HG03378 (cell line): ENCODE measurements around the gene ZNF516.
A peak's percentile ranks its signal among the peaks of the same experiment; 100 is the strongest.

Experiments
- ATAC-seq: cut with Tn5 transposase; IDR thresholded peaks from one replicate; pipeline ENCODE4 v1.9.1; 2021; ENCODE audit warnings: mild to moderate bottlenecking, moderate library complexity; ENCODE audit not compliant: unreplicated experiment

Gene ZNF516

GRCh38 chr18:76457475-76457874 lies 37.6 kb downstream of the ZNF516 start:
- no peak for ATAC-seq

DNA sequence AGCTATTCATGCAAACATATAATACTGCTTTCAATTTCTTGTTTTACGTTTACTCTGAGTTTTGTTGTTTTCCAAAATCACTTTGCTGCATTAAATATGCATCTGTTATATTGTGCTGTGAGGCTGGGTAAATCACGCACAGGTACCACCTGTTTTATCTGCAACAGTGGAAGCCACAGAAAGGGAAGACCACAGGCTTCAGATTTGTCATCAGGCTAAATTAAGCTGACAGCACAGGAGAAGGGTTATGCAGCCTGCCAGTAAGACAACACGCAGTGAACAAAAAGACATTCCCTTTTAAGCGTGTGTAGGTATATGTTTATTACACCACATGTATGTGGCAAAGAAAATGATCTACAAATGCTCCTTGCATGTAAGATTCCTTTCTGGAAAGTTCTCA lies 38.2 kb downstream of the ZNF516 start:
- ATAC-seq = no peak

DNA sequence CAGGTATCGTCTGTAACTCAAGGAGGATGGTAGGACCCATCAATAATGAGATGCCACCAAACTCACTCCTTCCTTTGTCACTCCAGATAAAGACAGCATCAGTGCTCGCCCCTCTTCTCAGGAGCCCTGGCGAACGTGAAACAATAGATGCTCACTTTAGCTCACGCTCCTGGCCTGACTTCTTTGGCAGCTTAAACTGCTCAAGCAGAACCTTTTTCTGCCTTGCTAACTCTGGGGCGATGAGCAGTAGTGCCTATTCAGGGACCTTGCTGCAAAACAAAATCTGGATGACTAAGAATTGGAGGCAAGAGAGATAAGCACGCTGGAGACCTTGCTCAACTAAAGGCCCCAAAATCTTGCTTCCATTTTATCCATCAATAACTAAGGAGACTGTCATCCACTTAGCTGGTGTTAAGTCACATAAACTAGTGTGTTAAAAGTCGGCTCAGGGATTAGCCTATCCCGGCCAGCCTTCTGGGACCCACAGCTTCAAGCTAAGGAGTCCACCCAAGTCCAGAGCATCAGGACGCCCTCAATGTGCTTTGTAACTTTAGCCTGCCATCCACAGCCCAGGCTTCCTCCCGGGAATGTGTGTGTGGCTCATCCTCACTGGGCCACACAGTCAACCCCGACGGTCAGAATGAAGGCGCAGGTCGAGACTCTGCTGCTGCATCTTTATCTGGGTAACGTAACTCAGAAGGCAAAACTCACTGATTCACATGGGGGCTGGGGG lies 38.9 kb downstream of the ZNF516 start:
- no peak for ATAC-seq

DNA sequence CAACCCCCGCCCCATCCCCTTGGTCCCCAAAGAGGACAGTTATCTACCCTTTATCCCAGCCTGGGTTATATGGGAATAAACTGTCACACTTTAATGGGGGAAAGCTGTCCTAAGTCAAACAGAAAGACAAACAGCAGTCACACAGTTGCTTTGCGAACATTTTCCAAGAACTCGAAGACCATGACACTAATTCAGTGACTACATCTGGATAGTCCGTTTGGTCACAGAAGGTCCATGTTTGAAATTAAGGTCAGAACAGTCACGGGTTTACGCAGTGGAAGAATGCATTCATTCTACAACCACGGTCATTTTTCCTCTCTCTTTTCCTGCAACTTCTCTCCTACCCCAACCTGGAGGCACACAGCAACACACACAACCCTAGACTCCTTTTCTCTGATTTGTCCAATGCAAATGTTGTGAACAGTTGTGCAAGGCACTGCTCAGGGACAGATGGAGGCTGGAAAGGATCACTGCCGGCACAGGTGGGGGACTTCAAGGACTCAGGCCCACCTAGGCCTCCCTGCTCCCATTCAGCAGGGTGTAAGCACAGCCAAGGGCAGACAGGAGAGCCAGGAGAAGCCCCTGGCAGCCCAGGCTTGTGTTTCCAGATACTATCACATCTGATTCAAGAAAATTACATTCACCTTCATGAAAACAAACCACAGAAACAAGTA lies 39.9 kb downstream of the ZNF516 start:
- ATAC-seq = no peak

- no peak for ATAC-seq
These were observed 40.6 kb downstream of the ZNF516 start for GRCh38 chr18:76454418-76454817.

DNA sequence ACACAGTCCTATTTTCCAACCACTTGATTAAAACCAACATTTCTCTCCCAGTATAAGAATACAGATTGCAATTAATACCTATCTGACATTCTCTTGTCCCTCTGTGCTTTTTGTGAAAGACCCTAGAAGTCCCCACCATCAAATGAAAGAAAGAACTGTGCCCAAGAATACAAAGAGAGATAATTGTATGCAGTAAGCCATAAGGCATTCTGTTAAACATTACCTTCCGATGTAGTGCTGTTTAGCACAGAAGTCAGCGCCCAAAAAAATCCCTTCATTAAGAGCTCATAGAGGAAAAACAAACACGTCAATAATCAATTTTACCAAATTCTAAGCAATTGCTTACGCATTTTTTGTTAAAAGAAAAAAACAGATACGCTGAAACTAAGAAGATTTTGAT lies 41.1 kb downstream of the ZNF516 start:
- ATAC-seq = no peak

- ATAC-seq = no peak
These were observed 41.9 kb downstream of the ZNF516 start for GRCh38 chr18:76453057-76453561.

GRCh38 chr18:76452357-76452756 lies 42.7 kb downstream of the ZNF516 start:
- ATAC-seq = no peak

DNA sequence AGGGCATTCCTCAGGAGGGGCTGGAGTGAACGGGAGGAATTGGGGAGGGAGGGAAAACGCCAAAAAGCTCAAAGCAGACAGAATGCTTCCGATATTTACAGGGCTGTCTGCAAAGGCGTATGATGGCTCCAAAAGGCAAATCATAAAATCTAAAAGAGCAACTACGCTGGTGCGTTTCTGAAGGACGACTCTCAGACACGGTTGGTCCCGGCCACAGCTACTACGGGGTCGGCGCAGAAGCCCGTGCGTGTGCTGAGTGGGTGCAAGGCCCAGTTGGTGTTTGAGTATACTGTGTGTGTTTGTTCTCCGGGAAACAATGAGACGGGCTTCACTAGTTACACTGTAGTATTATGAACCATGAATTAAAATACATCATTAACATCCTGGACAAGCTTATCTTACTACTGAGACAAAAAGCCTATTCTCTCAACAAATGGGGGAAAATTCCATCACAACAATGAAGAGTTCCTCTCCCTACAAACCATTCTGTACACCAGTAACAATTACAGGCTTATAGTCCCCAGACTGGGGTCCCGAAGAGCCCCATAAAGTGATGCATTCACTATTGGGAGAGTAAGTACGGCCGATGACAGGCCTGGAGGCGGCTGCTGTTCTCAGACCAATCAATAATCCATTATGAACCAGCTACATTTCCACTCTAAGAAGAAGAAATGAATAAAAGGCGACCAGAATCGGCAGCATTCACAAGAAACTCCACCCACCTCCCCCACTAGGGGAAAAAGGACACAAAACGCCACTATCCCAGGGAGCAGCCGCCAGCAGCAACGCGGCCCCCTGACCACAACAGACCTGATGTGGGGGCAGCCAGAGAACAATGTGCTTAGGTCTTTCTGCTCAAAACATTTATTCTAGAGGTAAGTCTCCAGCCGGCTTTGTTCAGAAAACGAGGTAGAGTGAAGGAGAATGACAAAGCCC lies 43.4 kb downstream of the ZNF516 start:
- peak; percentile 31 for ATAC-seq

DNA sequence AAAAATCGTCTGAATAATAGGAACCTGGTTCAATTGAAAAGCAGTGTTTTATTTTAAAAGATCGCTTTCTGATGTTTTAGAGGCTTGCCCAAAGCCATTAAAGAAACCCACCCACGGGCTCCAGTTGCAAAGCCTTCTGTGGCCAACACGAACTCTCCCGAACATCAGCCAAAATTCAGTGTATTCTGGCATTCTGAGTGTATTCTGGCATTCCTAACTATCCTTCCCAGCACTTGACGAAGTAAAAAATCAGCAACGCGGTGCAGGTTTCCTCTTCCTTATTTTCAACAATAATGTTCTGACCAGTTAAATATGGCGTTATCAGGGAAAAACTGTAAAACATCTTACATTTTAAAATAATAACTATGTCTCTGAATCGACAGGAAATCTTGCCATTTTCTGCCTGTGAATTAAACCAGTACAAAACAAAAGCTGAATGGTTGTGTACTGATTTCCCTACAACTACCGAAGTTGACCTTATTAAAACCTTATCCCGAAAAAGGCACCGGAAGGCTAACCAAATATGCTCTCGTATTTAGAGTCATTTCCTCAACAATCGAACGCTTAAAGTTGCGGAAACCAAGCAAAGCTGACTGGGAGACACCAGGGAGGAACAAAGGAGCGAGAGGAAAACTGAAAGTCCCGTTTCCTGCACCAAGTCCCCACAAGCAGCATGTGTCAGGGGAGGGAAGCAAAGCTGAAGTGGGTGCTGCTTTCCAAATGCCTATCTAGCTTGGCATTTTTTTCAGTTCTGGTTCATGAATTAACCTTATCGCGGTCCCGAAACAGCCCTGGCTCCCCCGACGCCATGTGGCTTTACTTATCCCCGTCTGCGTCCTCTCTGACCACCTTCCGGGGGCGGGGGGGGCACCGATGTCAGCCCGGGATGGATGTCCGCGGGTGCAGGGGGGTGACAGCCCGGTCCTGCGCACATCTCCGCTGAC lies 44.3 kb downstream of the ZNF516 start:
- peak; percentile 48 for ATAC-seq

GRCh38 chr18:76449111-76449453 lies 46.0 kb downstream of the ZNF516 start:
- no peak for ATAC-seq

- no peak for ATAC-seq
These were observed 46.6 kb downstream of the ZNF516 start for GRCh38 chr18:76448256-76449110.

GRCh38 chr18:76447258-76447890 lies 47.7 kb downstream of the ZNF516 start:
- ATAC-seq = no peak

DNA sequence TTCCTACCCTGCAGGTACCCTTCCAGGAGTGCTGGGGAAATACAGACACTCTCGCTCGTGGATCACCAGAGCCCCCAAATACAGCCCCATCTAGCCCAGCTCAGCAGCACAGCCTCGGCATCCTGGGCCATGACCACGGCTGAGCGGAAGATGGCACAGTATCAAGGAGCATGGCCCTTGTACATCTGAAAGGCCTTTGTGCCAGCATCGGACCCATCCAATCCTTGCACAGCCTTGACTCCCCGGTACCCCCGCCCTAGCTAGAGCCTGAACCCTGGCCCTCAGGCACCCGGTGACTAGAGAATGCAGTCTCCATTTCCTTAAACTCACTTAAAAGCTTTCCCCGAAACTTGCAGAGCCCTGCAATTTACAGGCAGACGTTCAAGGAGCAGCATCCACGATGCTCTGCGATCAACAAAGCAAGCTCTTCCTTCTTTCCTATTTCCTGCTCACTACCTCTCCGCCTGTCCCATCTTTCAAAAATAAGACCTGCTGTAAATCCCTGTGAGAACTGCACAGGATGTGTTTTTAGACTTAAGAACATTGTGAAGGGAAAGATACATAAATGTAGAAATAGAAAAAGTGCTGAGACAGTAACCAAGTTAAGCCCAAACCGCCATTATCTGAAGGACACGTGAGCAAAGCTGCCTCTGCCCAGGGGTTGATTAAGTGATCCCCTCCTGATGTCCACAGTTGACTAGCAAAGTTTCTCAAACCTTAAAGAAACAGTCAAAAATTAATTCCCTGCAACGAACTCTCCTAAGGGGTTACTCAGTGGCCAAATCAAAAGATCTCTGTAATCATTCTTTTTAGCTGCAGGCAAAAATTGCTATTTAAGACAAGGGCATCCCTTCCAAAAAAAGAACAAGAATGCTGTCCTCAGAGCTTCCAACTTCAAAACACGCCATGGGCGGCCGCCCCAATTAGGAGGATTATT lies 48.5 kb downstream of the ZNF516 start:
- ATAC-seq = no peak

- ATAC-seq = no peak
These were observed 49.3 kb downstream of the ZNF516 start for GRCh38 chr18:76445741-76446232.

DNA sequence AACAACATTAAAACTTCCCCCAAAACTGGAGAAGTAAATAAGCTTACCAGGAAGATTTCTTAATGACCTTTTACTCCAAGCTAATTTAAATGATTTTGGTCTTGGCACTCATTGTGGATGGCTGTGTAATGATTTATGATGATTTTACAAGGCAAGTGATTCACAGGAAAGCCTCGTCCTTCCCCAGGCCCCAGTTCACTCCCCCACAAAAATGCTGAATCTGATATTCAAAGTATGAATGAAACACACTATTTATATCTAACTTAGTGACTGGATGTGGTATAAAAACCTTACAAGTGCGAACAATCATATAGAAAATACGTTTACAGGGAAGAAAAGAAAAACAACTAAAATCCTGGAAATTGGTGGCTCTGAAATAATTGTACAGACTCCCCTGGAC lies 49.8 kb downstream of the ZNF516 start:
- no peak for ATAC-seq

DNA sequence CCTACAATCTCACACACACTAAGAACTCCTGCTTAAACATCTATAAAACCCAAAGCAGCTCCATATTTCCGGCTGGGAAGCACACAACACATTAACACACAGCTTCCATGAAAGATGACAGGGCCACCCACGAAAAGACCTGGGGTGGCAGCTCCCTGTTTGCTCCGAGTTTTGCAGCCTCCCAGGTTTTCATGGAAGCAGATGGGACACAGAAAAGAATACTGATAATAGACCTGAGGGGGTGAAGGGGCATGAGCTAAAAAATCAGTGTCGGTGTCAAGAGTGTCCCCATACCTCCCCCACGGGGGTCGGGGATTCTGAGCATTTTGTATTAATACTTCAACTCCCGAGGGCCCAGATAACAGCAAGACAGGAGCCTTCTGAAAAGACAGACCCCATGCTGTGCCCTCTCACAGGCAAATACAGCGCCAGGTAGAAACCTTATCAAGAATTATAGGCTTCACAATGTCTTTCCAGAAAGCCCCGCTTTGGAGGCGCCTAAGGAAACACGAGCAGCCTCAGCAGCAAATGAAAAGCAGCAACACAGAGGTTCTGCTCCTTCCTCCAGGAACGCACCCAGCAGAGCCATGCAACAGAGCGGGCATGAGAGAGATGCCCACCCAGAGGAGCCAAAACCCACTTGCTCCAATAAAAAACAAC lies 50.5 kb downstream of the ZNF516 start:
- ATAC-seq = no peak
